ENCODE results near the gene CMAS.

The CMAS gene

DNA sequence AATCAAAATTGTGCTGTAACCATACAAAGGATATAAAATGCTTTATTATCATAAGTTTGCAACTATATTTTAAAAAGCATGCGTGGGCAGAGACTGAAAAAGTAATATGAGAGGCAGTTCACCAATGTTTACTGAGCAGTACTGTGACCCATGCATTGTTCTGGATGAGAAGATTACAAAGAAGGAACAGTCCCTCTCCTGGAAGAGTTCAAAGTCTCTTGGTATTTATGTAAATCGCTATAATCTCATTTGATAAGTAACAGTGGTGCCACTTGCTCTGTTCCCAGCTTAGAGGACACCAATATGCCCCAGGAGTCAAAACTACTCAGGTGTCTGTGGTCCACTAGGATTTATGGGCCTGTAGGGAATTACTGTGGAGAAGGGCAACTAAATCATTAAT, 2.1 kb upstream of the CMAS start:
- CTCF ChIA-PET = no interaction called here
- TF ChIP-seq, protein P1, sequence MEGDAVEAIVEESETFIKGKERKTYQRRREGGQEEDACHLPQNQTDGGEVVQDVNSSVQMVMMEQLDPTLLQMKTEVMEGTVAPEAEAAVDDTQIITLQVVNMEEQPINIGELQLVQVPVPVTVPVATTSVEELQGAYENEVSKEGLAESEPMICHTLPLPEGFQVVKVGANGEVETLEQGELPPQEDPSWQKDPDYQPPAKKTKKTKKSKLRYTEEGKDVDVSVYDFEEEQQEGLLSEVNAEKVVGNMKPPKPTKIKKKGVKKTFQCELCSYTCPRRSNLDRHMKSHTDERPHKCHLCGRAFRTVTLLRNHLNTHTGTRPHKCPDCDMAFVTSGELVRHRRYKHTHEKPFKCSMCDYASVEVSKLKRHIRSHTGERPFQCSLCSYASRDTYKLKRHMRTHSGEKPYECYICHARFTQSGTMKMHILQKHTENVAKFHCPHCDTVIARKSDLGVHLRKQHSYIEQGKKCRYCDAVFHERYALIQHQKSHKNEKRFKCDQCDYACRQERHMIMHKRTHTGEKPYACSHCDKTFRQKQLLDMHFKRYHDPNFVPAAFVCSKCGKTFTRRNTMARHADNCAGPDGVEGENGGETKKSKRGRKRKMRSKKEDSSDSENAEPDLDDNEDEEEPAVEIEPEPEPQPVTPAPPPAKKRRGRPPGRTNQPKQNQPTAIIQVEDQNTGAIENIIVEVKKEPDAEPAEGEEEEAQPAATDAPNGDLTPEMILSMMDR (IDR thresholded peaks at IDR 0.05; ENCODE audit: control extremely low read depth, extremely low read depth, low read depth, missing control alignments) = no peak
- POLR2A ChIA-PET = no interaction called here
- no peak for DNase-seq (ENCODE audit: extremely low spot score)

DNA sequence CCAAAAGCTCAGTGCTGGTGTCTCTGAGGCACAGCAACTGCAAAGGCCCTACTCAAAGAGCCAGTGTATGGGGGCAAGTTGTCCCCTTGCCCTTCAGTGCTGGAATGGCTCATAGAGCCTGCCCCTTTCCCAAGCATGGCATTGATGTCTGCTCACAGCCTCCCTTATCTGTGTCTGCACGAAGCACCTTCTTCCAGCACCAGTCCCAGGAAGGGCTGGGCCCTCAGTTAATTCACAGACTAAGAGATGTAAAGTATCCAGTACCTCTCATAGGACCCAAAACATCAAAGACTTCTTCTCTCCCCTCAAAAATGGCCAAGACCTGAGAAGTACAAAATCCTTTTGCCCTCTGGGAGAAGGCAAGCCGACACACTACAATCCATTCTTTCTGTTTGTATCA, 1.6 kb upstream of the CMAS start:
- TF ChIP-seq, protein P1 (IDR thresholded peaks at IDR 0.05; ENCODE audit: control extremely low read depth, extremely low read depth, low read depth, missing control alignments) = no peak

DNA sequence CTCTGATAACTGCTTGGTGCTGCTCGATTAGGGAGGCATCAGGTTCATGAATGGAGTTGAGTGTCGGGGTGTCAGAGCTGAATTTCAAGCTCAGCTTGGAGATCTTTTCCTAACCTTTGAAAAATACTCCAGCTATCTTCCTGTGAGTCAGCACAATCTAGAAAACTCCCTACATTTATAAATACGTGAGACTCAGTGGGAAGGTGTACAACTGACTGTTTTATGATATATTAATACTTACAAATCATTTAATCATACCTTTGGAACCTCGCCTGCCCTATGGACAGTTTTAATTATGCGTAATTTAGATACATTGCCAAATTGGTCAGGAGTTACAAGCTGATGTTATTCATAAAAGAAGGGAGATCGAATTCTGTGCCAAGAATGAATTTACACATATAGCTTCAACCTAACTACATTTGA, 961 bp downstream of the CMAS start:
- DNase-seq (ENCODE audit: extremely low spot score) = no peak
- ChIA-PET POLR2A (no interaction called here), CTCF (interaction anchor here (1.2 to 2.5 kb wide), 8 partner anchors 8 to 396 kb away, joined by 3 to 9 read pairs (median 4); no protein-coding TSS in a partner anchor)
- TF ChIP-seq, protein P1 (IDR thresholded peaks at IDR 0.05; ENCODE audit: control extremely low read depth, extremely low read depth, low read depth, missing control alignments) = no peak

More for the DNA sequence above, 1.6 kb upstream of the CMAS start:
- DNase-seq (ENCODE audit: extremely low spot score) = no peak
- CTCF ChIA-PET = no interaction called here
- POLR2A ChIA-PET = no interaction called here

DNA sequence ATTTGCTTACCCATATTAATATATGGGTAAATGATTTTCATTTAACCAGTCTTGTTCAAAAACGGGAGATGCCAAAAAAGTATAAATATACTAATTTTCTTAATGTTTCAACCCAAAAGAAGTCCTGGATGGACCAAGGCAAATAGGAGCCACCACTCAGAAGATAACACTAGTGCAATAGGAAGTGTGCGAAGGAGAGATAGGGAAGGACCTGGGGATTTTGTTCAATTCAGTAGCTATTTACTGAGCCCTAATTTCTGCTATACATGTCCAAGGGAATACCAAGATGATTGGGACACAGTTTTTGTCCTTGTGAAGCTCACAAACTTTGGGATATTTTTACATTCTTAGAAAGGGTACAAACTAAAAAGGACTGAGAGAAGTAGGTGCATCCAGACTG, 1.5 kb downstream of the CMAS start:
- DNase-seq (ENCODE audit: extremely low spot score) = no peak
- CTCF ChIA-PET = interaction anchor here (1.0 to 2.5 kb wide), 6 partner anchors 10 to 396 kb away, joined by 3 to 9 read pairs (median 4); no protein-coding TSS in a partner anchor
- POLR2A ChIA-PET = no interaction called here
- TF ChIP-seq, protein P1 (IDR thresholded peaks at IDR 0.05; ENCODE audit: control extremely low read depth, extremely low read depth, low read depth, missing control alignments) = no peak

DNA sequence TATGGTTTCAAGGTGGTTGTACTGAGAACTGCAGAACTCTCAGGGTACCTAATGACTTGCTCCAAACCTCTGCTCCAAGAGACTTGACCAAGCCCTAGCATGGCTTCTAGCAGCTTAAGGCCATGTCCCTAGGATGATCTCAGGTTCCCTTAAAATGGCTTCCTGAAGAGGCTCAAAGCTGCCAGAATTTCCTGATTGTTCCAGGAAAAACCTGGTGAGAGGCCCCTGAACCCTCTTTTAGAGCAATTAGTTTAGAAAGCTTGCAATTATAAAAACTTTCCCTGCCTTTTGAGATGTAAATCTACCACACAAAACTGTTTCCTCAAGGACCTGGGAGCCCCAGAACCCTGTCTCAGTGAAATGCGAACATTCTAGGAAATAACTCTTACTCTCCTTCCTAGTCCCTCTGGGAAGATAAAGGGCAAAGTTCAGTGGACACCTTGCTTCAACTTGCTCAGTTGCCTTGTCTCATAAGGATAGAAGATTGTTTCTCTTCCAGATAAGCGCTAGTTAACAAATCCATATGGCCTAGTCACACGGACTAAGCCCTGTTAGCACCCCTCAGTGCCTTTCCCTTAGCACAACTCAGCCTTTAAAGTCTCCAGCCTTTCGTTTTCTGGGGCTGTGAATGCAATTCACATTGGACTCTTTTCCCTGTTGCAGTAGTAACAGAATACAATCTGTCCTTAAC, 2.5 kb downstream of the CMAS start:
- TF ChIP-seq, protein P1 (IDR thresholded peaks at IDR 0.05; ENCODE audit: control extremely low read depth, extremely low read depth, low read depth, missing control alignments) = no peak
- POLR2A ChIA-PET = no interaction called here
- DNase-seq (ENCODE audit: extremely low spot score) = no peak
- CTCF ChIA-PET = interaction anchor here (1.0 to 1.8 kb wide), 3 partner anchors 11 to 19 kb away, joined by 3 to 4 read pairs (median 3); no protein-coding TSS in a partner anchor

DNA sequence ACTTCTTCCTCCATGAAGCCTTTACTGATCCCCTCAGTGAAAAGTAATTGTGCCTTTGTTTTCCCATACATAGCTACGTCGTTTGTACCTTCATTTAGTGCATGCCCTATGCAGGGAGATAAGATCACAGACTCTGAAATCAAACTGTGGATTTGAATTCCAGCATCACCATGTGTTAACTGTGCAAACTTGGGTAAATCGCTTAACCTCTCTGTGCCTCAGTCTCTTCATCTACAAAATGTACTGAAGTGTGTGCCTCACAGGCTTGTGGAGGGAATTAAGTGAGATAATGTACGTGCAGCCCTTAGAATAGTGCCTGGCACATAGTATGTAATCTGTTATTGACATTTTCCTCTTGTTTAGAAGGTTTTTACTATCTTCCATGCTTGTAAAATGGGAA, 4.1 kb downstream of the CMAS start:
- POLR2A ChIA-PET = no interaction called here
- TF ChIP-seq, protein P1 (IDR thresholded peaks at IDR 0.05; ENCODE audit: control extremely low read depth, extremely low read depth, low read depth, missing control alignments) = no peak
- DNase-seq (ENCODE audit: extremely low spot score) = no peak
- CTCF ChIA-PET = no interaction called here
